Neural cell (in vitro differentiated cells): ENCODE results near the gene ONECUT1.

Source experiments
- EP300 ChIP-seq: fragments of 450-650 bp; conservative IDR thresholded peaks from 2 replicates; pipeline ENCODE4 v1.6.1; 2014; ENCODE audit warnings: antibody characterized with exemption, mild to moderate bottlenecking, moderate library complexity; ENCODE audit not compliant: poor library complexity, severe bottlenecking
- MXI1 ChIP-seq: fragments of 450-650 bp; conservative IDR thresholded peaks from 2 replicates; pipeline ENCODE4 v1.6.1; 2014; ENCODE audit warnings: antibody characterized with exemption, mild to moderate bottlenecking; ENCODE audit not compliant: poor library complexity, severe bottlenecking
- POLR2AphosphoS5 ChIP-seq: IDR thresholded peaks from 2 replicates; pipeline ENCODE4 v1.6.1; 2012
- RAD21 ChIP-seq: fragments of 450-650 bp; conservative IDR thresholded peaks from 2 replicates; pipeline ENCODE4 v1.6.1; 2014; ENCODE audit warnings: antibody characterized with exemption, mild to moderate bottlenecking, moderate library complexity
- TAF1 ChIP-seq: IDR thresholded peaks from 2 replicates; pipeline ENCODE4 v1.6.1; 2012; ENCODE audit warnings: low read depth
- TF ChIP-seq, protein P1 (sequence below): fragments of 450-650 bp; IDR thresholded peaks from 2 replicates; pipeline ENCODE4 v1.5.1; 2014; ENCODE audit warnings: antibody characterized with exemption, mild to moderate bottlenecking, moderate library complexity; ENCODE audit not compliant: poor library complexity, severe bottlenecking
- TF ChIP-seq, protein P2 (sequence below): IDR thresholded peaks from 2 replicates; pipeline ENCODE4 v1.6.1; 2012; ENCODE audit warnings: borderline replicate concordance

GRCh38 chr15:52804526-52805081, 14.5 kb upstream of the ONECUT1 start:
- TF ChIP-seq, protein P1, sequence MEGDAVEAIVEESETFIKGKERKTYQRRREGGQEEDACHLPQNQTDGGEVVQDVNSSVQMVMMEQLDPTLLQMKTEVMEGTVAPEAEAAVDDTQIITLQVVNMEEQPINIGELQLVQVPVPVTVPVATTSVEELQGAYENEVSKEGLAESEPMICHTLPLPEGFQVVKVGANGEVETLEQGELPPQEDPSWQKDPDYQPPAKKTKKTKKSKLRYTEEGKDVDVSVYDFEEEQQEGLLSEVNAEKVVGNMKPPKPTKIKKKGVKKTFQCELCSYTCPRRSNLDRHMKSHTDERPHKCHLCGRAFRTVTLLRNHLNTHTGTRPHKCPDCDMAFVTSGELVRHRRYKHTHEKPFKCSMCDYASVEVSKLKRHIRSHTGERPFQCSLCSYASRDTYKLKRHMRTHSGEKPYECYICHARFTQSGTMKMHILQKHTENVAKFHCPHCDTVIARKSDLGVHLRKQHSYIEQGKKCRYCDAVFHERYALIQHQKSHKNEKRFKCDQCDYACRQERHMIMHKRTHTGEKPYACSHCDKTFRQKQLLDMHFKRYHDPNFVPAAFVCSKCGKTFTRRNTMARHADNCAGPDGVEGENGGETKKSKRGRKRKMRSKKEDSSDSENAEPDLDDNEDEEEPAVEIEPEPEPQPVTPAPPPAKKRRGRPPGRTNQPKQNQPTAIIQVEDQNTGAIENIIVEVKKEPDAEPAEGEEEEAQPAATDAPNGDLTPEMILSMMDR: no peak
- no peak for TF ChIP-seq POLR2AphosphoS5
- no peak for TF ChIP-seq RAD21
- no peak for TF ChIP-seq TAF1
- no peak for TF ChIP-seq EP300
- TF ChIP-seq, protein P2, sequence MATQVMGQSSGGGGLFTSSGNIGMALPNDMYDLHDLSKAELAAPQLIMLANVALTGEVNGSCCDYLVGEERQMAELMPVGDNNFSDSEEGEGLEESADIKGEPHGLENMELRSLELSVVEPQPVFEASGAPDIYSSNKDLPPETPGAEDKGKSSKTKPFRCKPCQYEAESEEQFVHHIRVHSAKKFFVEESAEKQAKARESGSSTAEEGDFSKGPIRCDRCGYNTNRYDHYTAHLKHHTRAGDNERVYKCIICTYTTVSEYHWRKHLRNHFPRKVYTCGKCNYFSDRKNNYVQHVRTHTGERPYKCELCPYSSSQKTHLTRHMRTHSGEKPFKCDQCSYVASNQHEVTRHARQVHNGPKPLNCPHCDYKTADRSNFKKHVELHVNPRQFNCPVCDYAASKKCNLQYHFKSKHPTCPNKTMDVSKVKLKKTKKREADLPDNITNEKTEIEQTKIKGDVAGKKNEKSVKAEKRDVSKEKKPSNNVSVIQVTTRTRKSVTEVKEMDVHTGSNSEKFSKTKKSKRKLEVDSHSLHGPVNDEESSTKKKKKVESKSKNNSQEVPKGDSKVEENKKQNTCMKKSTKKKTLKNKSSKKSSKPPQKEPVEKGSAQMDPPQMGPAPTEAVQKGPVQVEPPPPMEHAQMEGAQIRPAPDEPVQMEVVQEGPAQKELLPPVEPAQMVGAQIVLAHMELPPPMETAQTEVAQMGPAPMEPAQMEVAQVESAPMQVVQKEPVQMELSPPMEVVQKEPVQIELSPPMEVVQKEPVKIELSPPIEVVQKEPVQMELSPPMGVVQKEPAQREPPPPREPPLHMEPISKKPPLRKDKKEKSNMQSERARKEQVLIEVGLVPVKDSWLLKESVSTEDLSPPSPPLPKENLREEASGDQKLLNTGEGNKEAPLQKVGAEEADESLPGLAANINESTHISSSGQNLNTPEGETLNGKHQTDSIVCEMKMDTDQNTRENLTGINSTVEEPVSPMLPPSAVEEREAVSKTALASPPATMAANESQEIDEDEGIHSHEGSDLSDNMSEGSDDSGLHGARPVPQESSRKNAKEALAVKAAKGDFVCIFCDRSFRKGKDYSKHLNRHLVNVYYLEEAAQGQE: no peak
- TF ChIP-seq MXI1: no peak
